ENCODE measurements around the gene SYTL5.

SYTL5 gene

DNA sequence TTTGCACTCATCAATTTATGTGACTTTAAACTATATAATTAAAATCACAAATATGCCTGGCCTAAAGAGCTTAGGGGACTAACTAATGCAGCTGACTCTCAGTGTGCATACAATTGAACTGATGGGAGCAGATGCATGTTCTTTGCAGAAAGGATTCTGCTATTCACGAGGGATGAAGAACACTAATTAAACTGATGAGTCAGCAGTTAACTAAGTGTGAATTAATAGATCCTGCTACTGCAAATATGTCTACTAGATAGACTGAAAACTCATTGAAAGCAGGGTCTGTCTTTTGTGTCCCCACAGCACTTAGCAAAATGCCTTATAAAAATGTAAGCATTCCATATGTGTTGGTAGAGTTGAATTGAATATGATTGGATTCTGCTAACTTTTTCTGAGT lies 110.4 kb downstream of the SYTL5 start:
- H3K4me1 ChIP-seq (ENCODE audit: control insufficient read depth, low read depth, low read length) = no peaks in the 10 kb centered on the region
- no peaks in the 10 kb centered on the region for H3K27me3 ChIP-seq (ENCODE audit: control insufficient read depth, insufficient read depth, low read length)
- no peak overlapping the region for H3K27ac ChIP-seq (ENCODE audit: low read length)

GRCh38 chrX:38117485-38117884 lies 111.1 kb downstream of the SYTL5 start:
- H3K4me1 ChIP-seq (ENCODE audit: control insufficient read depth, low read depth, low read length) = no peaks in the 10 kb centered on the region
- no peaks in the 10 kb centered on the region for H3K27me3 ChIP-seq (ENCODE audit: control insufficient read depth, insufficient read depth, low read length)
- H3K9me3 ChIP-seq (ENCODE audit: control insufficient read depth, low read depth, low read length) = peaks cover 14% of the 10 kb centered on the region
- H3K4me3 ChIP-seq (ENCODE audit: low read length) = no peak overlapping the region
- no peak overlapping the region for H3K9ac ChIP-seq (ENCODE audit: low read length)
- no peak overlapping the region for H3K27ac ChIP-seq (ENCODE audit: low read length)
- no peaks in the 10 kb centered on the region for H3K36me3 ChIP-seq (ENCODE audit: control insufficient read depth, low read depth, low read length)

More for the DNA sequence above, 110.4 kb downstream of the SYTL5 start:
- Histone ChIP-seq H3K4me3 (ENCODE audit: low read length) (no peak overlapping the region), H3K9ac (ENCODE audit: low read length) (no peak overlapping the region), H3K36me3 (ENCODE audit: control insufficient read depth, low read depth, low read length) (no peaks in the 10 kb centered on the region), H3K9me3 (ENCODE audit: control insufficient read depth, low read depth, low read length) (peaks cover 14% of the 10 kb centered on the region)

DNA sequence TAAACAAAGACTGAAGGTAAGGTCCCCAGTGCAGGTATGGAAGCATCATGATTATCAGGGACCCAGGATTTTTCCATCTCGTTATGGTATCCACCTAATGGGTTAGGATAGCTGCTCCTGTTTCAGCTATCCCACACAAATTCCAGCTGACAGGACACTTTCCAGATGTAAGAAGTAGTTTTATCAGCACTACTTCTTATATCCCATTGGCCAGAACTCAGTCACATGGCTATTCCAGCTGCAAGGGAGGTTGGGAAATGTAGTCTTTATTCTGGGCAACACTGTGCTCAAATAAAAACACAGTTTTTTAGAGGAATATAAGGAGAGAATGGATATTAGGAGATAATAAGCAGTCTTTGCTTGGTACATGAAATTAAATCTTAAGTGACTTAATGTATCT lies 117.6 kb downstream of the SYTL5 start:
- H3K4me3 ChIP-seq (ENCODE audit: low read length) = no peak overlapping the region
- H3K9me3 ChIP-seq (ENCODE audit: control insufficient read depth, low read depth, low read length) = peaks cover 11% of the 10 kb centered on the region
- no peaks in the 10 kb centered on the region for H3K27me3 ChIP-seq (ENCODE audit: control insufficient read depth, insufficient read depth, low read length)
- no peak overlapping the region for H3K9ac ChIP-seq (ENCODE audit: low read length)
- H3K36me3 ChIP-seq (ENCODE audit: control insufficient read depth, low read depth, low read length) = no peaks in the 10 kb centered on the region
- no peak overlapping the region for H3K27ac ChIP-seq (ENCODE audit: low read length)
- H3K4me1 ChIP-seq (ENCODE audit: control insufficient read depth, low read depth, low read length) = no peaks in the 10 kb centered on the region

GRCh38 chrX:38126179-38126578 lies 119.8 kb downstream of the SYTL5 start:
- Histone ChIP-seq H3K4me3 (ENCODE audit: low read length) (no peak overlapping the region), H3K36me3 (ENCODE audit: control insufficient read depth, low read depth, low read length) (no peaks in the 10 kb centered on the region), H3K9ac (ENCODE audit: low read length) (no peak overlapping the region), H3K4me1 (ENCODE audit: control insufficient read depth, low read depth, low read length) (no peaks in the 10 kb centered on the region), H3K27ac (ENCODE audit: low read length) (no peak overlapping the region), H3K9me3 (ENCODE audit: control insufficient read depth, low read depth, low read length) (peaks cover 11% of the 10 kb centered on the region), H3K27me3 (ENCODE audit: control insufficient read depth, insufficient read depth, low read length) (no peaks in the 10 kb centered on the region)

- Histone ChIP-seq H3K36me3 (ENCODE audit: control insufficient read depth, low read depth, low read length) (no peaks in the 10 kb centered on the region), H3K4me3 (ENCODE audit: low read length) (no peak overlapping the region), H3K9me3 (ENCODE audit: control insufficient read depth, low read depth, low read length) (peaks cover 11% of the 10 kb centered on the region), H3K9ac (ENCODE audit: low read length) (no peak overlapping the region), H3K27me3 (ENCODE audit: control insufficient read depth, insufficient read depth, low read length) (no peaks in the 10 kb centered on the region), H3K27ac (ENCODE audit: low read length) (no peak overlapping the region), H3K4me1 (ENCODE audit: control insufficient read depth, low read depth, low read length) (no peaks in the 10 kb centered on the region)
Measured at GRCh38 chrX:38127961-38128360, 121.6 kb downstream of the SYTL5 start.

GRCh38 chrX:38129366-38129765 lies 123.0 kb downstream of the SYTL5 start:
- H3K4me1 ChIP-seq (ENCODE audit: control insufficient read depth, low read depth, low read length) = no peaks in the 10 kb centered on the region
- H3K9me3 ChIP-seq (ENCODE audit: control insufficient read depth, low read depth, low read length) = peaks cover 6% of the 10 kb centered on the region
- no peak overlapping the region for H3K9ac ChIP-seq (ENCODE audit: low read length)
- no peaks in the 10 kb centered on the region for H3K36me3 ChIP-seq (ENCODE audit: control insufficient read depth, low read depth, low read length)
- no peak overlapping the region for H3K27ac ChIP-seq (ENCODE audit: low read length)
- H3K27me3 ChIP-seq (ENCODE audit: control insufficient read depth, insufficient read depth, low read length) = no peaks in the 10 kb centered on the region
- no peak overlapping the region for H3K4me3 ChIP-seq (ENCODE audit: low read length)

DNA sequence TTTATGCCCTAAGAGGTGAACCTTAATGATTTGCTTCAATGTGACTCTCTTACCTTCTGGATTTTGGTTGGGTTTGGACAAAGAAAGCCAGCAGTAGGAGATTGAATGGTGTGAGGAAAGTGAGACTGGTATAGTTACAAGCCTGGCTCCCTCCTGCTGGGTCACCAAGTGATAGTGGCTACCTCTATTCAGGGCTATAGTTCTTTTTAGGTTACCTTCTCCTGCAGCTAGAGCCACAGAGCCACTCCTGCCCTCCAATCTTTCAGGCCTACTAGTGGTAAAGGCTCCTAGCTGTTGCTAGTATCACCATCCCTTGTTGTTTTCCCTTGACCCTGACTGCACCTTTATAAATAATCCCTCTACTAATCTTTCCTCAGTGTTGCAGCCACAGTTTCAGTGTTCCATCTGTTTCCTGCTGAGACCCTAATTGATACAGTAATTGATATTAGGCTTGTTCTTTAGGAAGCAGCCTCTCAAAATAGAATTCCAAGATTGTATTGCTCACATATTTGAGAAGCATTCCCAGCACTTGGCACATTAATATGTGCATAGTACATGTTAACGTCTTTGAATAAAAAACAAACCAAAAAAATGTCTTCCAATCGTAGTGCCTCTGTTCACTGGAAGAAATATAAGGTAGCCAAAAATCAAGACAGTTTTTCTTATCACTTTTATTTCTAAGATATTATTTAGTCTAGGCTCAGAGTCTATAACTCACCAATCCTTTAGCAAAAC lies 132.0 kb downstream of the SYTL5 start:
- Histone ChIP-seq H3K4me1 (ENCODE audit: control insufficient read depth, low read depth, low read length) (no peaks in the 10 kb centered on the region), H3K9ac (ENCODE audit: low read length) (no peak overlapping the region), H3K4me3 (ENCODE audit: low read length) (no peak overlapping the region), H3K27me3 (ENCODE audit: control insufficient read depth, insufficient read depth, low read length) (no peaks in the 10 kb centered on the region), H3K27ac (ENCODE audit: low read length) (no peak overlapping the region), H3K36me3 (ENCODE audit: control insufficient read depth, low read depth, low read length) (no peaks in the 10 kb centered on the region), H3K9me3 (ENCODE audit: control insufficient read depth, low read depth, low read length) (peaks cover 11% of the 10 kb centered on the region)

DNA sequence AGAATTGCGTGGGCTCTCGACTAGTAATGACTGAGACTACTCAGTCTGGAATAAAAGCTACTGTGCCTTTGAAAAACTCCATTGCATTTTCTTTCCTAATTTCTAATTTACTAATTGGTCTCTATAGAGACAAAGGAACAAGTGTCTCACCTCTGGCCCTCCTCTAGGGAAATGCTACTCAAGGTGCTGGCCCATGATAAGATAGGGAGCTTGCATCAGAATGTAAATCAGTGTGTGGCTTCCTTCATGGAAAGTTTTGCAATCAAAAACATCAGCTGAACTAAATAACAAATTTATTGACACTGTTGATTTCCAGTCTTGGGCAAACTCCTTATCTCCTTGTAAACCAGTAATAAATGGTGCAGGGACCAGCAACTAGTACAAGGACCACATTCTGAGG lies 132.5 kb downstream of the SYTL5 start:
- Histone ChIP-seq H3K4me1 (ENCODE audit: control insufficient read depth, low read depth, low read length) (no peaks in the 10 kb centered on the region), H3K4me3 (ENCODE audit: low read length) (no peak overlapping the region), H3K27ac (ENCODE audit: low read length) (no peak overlapping the region), H3K27me3 (ENCODE audit: control insufficient read depth, insufficient read depth, low read length) (no peaks in the 10 kb centered on the region), H3K36me3 (ENCODE audit: control insufficient read depth, low read depth, low read length) (no peaks in the 10 kb centered on the region), H3K9ac (ENCODE audit: low read length) (no peak overlapping the region), H3K9me3 (ENCODE audit: control insufficient read depth, low read depth, low read length) (peaks cover 14% of the 10 kb centered on the region)

GRCh38 chrX:38142610-38143009 lies 136.3 kb downstream of the SYTL5 start:
- H3K27me3 ChIP-seq (ENCODE audit: control insufficient read depth, insufficient read depth, low read length) = no peaks in the 10 kb centered on the region
- no peak overlapping the region for H3K4me3 ChIP-seq (ENCODE audit: low read length)
- no peaks in the 10 kb centered on the region for H3K4me1 ChIP-seq (ENCODE audit: control insufficient read depth, low read depth, low read length)
- H3K9me3 ChIP-seq (ENCODE audit: control insufficient read depth, low read depth, low read length) = peaks cover 14% of the 10 kb centered on the region
- no peak overlapping the region for H3K9ac ChIP-seq (ENCODE audit: low read length)
- no peak overlapping the region for H3K27ac ChIP-seq (ENCODE audit: low read length)
- H3K36me3 ChIP-seq (ENCODE audit: control insufficient read depth, low read depth, low read length) = no peaks in the 10 kb centered on the region

GRCh38 chrX:38149016-38149415 lies 142.7 kb downstream of the SYTL5 start:
- peaks cover 8% of the 10 kb centered on the region for H3K9me3 ChIP-seq (ENCODE audit: control insufficient read depth, low read depth, low read length)
- H3K36me3 ChIP-seq (ENCODE audit: control insufficient read depth, low read depth, low read length) = no peaks in the 10 kb centered on the region
- H3K9ac ChIP-seq (ENCODE audit: low read length) = no peak overlapping the region
- no peaks in the 10 kb centered on the region for H3K4me1 ChIP-seq (ENCODE audit: control insufficient read depth, low read depth, low read length)
- no peak overlapping the region for H3K27ac ChIP-seq (ENCODE audit: low read length)
- no peak overlapping the region for H3K4me3 ChIP-seq (ENCODE audit: low read length)
- H3K27me3 ChIP-seq (ENCODE audit: control insufficient read depth, insufficient read depth, low read length) = no peaks in the 10 kb centered on the region

DNA sequence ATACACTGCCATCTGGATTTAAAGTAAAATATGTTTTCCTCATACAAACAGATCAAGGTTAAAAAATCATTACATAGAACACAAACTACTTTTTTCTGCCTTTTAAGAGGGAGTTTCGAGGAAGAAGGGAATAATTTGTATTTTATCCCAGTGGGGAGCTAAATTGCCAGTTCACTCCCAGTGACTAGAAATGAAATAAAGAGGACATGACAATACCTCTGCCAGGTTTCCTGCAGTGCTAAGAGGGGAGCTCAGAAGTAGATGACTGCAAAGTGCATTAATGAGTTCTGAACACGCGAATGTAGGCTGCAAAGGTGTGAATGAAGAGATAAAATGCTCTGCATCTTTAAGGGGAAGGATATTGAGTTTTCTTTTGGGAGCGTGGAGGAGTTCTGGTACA lies 144.6 kb downstream of the SYTL5 start:
- Histone ChIP-seq H3K36me3 (ENCODE audit: control insufficient read depth, low read depth, low read length) (no peaks in the 10 kb centered on the region), H3K4me1 (ENCODE audit: control insufficient read depth, low read depth, low read length) (no peaks in the 10 kb centered on the region), H3K9me3 (ENCODE audit: control insufficient read depth, low read depth, low read length) (peaks cover 8% of the 10 kb centered on the region), H3K27ac (ENCODE audit: low read length) (no peak overlapping the region), H3K9ac (ENCODE audit: low read length) (no peak overlapping the region), H3K27me3 (ENCODE audit: control insufficient read depth, insufficient read depth, low read length) (no peaks in the 10 kb centered on the region), H3K4me3 (ENCODE audit: low read length) (no peak overlapping the region)

- Histone ChIP-seq H3K4me1 (ENCODE audit: control insufficient read depth, low read depth, low read length) (no peaks in the 10 kb centered on the region), H3K4me3 (ENCODE audit: low read length) (no peak overlapping the region), H3K9me3 (ENCODE audit: control insufficient read depth, low read depth, low read length) (peaks cover 8% of the 10 kb centered on the region)
Measured at GRCh38 chrX:38151441-38151840, 145.1 kb downstream of the SYTL5 start.

More at GRCh38 chrX:38151441-38151840, 145.1 kb downstream of the SYTL5 start:
- H3K36me3 ChIP-seq (ENCODE audit: control insufficient read depth, low read depth, low read length) = no peaks in the 10 kb centered on the region
- no peak overlapping the region for H3K9ac ChIP-seq (ENCODE audit: low read length)
- no peaks in the 10 kb centered on the region for H3K27me3 ChIP-seq (ENCODE audit: control insufficient read depth, insufficient read depth, low read length)
- H3K27ac ChIP-seq (ENCODE audit: low read length) = no peak overlapping the region
